Bronchial epithelial cell (primary cell): Measurements from ENCODE around the gene NDUFAF3. TPM values are rescaled to one million over a fixed set of nuclear protein-coding genes. Genes with fewer than 3 reads are reported as not detected.
A peak's percentile ranks its signal among the peaks of the same experiment; 100 is the strongest.

Source experiments
- DNase-seq: peaks from one replicate; pipeline ENCODE4 v3.0.0-alpha.2; 2010; ENCODE audit warnings: low read depth
- FAIRE-seq: peaks from 2 replicates; lab custom pipeline; 2011; peaks lifted over from hg19 to GRCh38; lab: Jason Lieb, UNC
- H3K27me3 ChIP-seq: 2 replicates; pipeline ENCODE4 v1.5.1; 2011; ENCODE audit warnings: low read length; ENCODE audit not compliant: control insufficient read depth, insufficient read depth
- H3K36me3 ChIP-seq: 2 replicates; pipeline ENCODE4 v1.5.1; 2011; ENCODE audit warnings: low read length; ENCODE audit not compliant: control insufficient read depth, insufficient read depth
- H3K4me3 ChIP-seq: 2 replicates; pipeline ENCODE4 v1.5.1; 2011; ENCODE audit warnings: mild to moderate bottlenecking, low read depth, low read length, control low read depth
- total RNA-seq: library from RNA; depleted of rRNA; stranded (reverse); fragments of >200 nt; gene quantifications from 2 replicates; pipeline ENCODE4 v1.2.1, GENCODE V29; 2014
- TF ChIP-seq, protein P1 (sequence below): IDR thresholded peaks from 2 replicates; pipeline ENCODE4 v1.5.1; 2011; ENCODE audit warnings: mild to moderate bottlenecking, moderate library complexity, low read length, control low read depth, inconsistent platforms; ENCODE audit not compliant: insufficient read depth, severe bottlenecking

Gene NDUFAF3, protein sequence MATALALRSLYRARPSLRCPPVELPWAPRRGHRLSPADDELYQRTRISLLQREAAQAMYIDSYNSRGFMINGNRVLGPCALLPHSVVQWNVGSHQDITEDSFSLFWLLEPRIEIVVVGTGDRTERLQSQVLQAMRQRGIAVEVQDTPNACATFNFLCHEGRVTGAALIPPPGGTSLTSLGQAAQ
- total RNA-seq, result 36.3 and 58.9 TPM in 2 replicates

DNA sequence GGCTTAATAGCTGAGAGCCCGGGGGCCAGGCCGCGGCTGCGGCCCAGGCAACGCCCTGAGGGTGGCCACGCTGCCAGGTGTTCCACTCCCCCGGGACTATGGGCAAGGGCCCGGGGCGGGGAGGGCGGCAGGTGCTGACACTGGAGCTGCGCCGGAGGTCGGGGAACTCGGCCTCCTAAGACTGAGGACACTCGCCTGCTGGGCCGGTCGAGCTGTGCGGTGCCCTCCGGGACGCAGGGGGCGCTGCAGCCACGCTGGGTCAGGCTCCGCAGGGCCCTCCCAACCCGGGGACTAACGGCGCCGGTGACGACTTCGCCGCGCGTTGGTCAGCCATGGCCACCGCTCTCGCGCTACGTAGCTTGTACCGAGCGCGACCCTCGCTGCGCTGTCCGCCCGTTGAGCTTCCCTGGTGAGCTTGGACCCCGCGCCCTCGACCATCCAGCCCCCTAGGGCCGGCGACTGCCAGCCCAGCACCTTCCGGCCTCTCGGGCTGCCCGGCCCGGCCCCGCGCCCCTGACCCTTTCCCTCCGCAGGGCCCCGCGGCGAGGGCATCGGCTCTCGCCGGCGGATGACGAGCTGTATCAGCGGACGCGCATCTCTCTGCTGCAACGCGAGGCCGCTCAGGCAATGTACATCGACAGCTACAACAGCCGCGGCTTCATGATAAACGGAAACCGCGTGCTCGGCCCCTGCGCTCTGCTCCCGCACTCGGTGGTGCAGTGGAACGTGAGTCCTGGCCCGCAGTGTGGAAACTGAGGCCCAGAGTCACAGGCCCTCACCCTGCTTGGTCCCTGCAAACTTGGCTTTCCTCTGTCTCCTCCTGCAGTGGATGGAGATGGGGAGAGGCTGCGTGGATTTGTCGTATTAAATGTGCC is at the start of gene NDUFAF3:
TSS of gene NDUFAF3 (plus strand) at position 309 of the 875 bp plus-strand sequence. CDS start at position 333, 24 bp downstream.
- H3K27me3 ChIP-seq, result no peaks in the 10 kb centered on the region
- TF ChIP-seq, protein P1, sequence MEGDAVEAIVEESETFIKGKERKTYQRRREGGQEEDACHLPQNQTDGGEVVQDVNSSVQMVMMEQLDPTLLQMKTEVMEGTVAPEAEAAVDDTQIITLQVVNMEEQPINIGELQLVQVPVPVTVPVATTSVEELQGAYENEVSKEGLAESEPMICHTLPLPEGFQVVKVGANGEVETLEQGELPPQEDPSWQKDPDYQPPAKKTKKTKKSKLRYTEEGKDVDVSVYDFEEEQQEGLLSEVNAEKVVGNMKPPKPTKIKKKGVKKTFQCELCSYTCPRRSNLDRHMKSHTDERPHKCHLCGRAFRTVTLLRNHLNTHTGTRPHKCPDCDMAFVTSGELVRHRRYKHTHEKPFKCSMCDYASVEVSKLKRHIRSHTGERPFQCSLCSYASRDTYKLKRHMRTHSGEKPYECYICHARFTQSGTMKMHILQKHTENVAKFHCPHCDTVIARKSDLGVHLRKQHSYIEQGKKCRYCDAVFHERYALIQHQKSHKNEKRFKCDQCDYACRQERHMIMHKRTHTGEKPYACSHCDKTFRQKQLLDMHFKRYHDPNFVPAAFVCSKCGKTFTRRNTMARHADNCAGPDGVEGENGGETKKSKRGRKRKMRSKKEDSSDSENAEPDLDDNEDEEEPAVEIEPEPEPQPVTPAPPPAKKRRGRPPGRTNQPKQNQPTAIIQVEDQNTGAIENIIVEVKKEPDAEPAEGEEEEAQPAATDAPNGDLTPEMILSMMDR, result peak; percentile 99
- peak within 1 kb of the TSS; percentile 93 for H3K4me3 ChIP-seq
- H3K36me3 ChIP-seq, result peaks cover 30% of the 10 kb centered on the region
- FAIRE-seq, result no peak
- peak; percentile 83 for DNase-seq

DNA sequence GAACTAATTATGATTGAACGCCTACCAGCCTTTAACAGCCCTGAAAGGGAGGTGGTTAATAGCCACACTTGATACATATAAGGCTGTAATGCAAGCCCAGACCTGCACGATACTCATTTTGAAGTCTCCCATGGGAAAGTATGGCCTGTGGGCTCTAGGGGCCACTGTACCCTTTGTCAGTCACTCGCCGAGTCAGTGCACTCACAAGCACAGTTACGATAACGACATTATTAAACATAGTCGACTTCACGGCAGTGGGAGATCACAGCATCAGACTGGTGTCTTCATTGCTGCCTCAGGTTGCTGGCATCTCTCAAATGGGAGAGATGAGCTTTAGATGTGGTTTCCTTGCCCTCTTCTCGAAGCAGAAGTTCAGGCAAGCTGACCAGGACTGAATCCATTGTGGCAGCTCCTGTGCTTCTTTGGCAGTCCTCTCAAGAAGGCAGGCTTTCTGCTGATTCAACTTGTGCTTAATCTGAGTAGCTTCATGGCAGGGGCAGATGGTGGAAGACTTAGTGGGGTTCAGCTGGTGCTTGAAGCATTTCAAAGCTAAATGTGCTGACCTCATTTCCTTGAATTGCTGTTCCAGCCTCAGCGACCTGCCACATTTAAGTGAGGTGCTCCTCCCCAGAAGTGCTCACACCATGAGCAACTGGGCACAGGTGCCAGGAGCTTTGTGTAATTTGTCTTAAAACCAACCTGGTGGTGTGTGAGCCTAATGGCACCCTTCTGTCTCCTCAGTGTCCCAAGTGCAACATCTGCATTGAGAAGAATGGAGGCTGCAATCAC is 47.7 kb upstream of the NDUFAF3 start:
- no peak overlapping the region for H3K4me3 ChIP-seq
- FAIRE-seq, result no peak
- no peaks in the 10 kb centered on the region for H3K27me3 ChIP-seq
- H3K36me3 ChIP-seq, result peaks cover 25% of the 10 kb centered on the region
- DNase-seq, result no peak
- TF ChIP-seq, protein P1, result no peak

DNA sequence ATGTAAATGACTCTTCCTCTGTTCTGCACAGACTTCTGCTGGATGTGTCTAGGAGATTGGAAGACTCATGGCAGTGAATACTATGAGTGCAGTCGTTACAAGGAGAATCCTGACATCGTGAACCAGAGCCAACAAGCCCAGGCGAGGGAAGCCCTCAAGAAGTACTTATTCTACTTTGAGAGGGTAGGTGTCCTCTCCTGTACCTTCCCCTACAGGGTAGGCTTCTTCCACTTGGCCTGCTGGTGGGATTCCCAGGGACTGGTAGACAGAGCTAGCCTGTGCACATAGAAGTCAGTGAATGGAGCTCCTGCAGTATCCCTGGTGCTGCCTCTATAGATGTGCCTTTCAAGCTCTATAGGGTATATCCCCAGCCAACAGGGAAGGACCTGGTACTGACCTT is 42.5 kb upstream of the NDUFAF3 start:
- FAIRE-seq (no peak), DNase-seq (no peak)
- peaks cover 31% of the 10 kb centered on the region for H3K36me3 ChIP-seq
- H3K27me3 ChIP-seq, result no peaks in the 10 kb centered on the region
- H3K4me3 ChIP-seq, result no peak overlapping the region
- TF ChIP-seq, protein P1, result no peak

DNA sequence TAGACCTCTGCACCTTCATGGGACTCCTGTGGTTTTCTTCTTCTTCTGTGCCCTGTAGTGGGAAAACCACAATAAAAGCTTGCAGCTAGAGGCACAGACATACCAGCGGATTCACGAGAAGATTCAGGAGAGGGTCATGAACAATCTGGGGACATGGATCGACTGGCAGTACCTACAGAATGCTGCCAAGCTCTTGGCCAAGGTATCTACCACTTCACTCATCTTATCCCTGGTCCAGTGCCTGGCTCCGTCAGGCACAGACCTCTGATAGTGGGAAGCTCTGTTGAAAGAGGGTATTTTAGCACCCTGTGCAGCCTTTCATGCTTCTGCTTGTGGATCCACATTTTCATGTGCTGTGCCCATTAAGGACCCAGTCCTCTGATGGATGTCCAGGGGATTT is 41.6 kb upstream of the NDUFAF3 start:
- no peak for DNase-seq
- FAIRE-seq, result peak; percentile 91
- peaks cover 27% of the 10 kb centered on the region for H3K36me3 ChIP-seq
- H3K4me3 ChIP-seq, result no peak overlapping the region
- TF ChIP-seq, protein P1, result no peak
- H3K27me3 ChIP-seq, result no peaks in the 10 kb centered on the region

DNA sequence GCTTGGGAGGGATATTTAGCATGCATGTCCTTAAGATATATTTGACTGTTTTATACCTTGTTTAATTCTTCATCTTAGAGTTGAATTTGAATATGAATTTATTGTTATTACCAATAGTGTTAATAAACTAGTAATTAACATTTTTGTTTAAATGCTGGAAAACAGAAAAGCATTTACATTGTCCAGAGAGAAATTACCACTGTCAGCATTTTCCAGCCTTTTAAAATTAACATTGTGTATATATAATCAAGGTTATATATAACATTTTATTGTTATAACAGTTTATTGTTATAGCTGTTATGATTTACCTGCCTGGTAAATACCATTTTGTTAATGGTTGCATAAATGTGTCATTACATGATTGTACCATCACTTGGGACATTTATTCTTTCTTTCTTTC is 39.9 kb upstream of the NDUFAF3 start:
- Histone ChIP-seq H3K36me3 (peaks cover 24% of the 10 kb centered on the region), H3K4me3 (no peak overlapping the region), H3K27me3 (no peaks in the 10 kb centered on the region)
- TF ChIP-seq, protein P1, result no peak
- DNase-seq (no peak), FAIRE-seq (no peak)
